ENCODE measurements around the gene HNRNPLL. TPM values are rescaled to one million over a fixed set of nuclear protein-coding genes. Genes with fewer than 3 reads are reported as not detected.

Gene HNRNPLL
- total RNA-seq, 1 experiment from 2014 or later: 57.7 TPM

GRCh38 chr2:38584881-38585280, 17.8 kb downstream of the HNRNPLL start:
- Mint-ChIP-seq H3K27me3 (ENCODE audit: insufficient read depth, unreplicated experiment) (no peaks in the 10 kb centered on the region), H3K36me3 (ENCODE audit: insufficient read depth, unreplicated experiment) (peaks cover 40% of the 10 kb centered on the region), H3K27ac (ENCODE audit: low read depth, unreplicated experiment) (no peak overlapping the region), H3K9me3 (ENCODE audit: unreplicated experiment) (no peaks in the 10 kb centered on the region), H3K4me1 (ENCODE audit: insufficient read depth, unreplicated experiment) (peaks cover 5% of the 10 kb centered on the region), H3K4me3 (ENCODE audit: unreplicated experiment) (no peak overlapping the region)
- intact Hi-C loops (cut with micrococcal nuclease): loop anchor here (5.0 kb wide), 1 partner anchor 48 kb away; no protein-coding TSS in a partner anchor
- TF ChIP-seq CTCF (IDR thresholded peaks at IDR 0.05; ENCODE audit: unreplicated experiment): no peak
- DNase-seq (ENCODE audit: unreplicated experiment): no peak
- no TSS peak for BruUV-seq (replicated peaks)
- ChIA-PET CTCF (interaction anchor here (0.9 to 11.3 kb wide), 2 partner anchors 20 to 140 kb away, joined by 3 to 156 read pairs; no protein-coding TSS in a partner anchor), POLR2A (interaction anchor here (1.1 to 7.0 kb wide), 3 partner anchors 9 to 147 kb away, joined by 3 to 73 read pairs (median 5); partner anchors contain the start of gene HNRNPLL)

GRCh38 chr2:38583994-38584393, 18.7 kb downstream of the HNRNPLL start:
- CTCF ChIA-PET: interaction anchor here (0.6 to 11.3 kb wide), 7 partner anchors 19 to 295 kb away, joined by 3 to 156 read pairs (median 3); partner anchors contain the start of gene HNRNPLL
- no peak overlapping the region for H3K4me3 Mint-ChIP-seq (ENCODE audit: unreplicated experiment)
- H3K27me3 Mint-ChIP-seq (ENCODE audit: insufficient read depth, unreplicated experiment): no peaks in the 10 kb centered on the region
- DNase-seq (ENCODE audit: unreplicated experiment): no peak
- POLR2A ChIA-PET: interaction anchor here (0.8 to 7.0 kb wide), 3 partner anchors 8 to 167 kb away, joined by 3 to 73 read pairs (median 5); partner anchors contain the start of genes HNRNPLL and SRSF7
- H3K9me3 Mint-ChIP-seq (ENCODE audit: unreplicated experiment): no peaks in the 10 kb centered on the region
- BruUV-seq (replicated peaks): no TSS peak
- H3K36me3 Mint-ChIP-seq (ENCODE audit: insufficient read depth, unreplicated experiment): peaks cover 40% of the 10 kb centered on the region
- H3K27ac Mint-ChIP-seq (ENCODE audit: low read depth, unreplicated experiment): no peak overlapping the region
- TF ChIP-seq CTCF (IDR thresholded peaks at IDR 0.05; ENCODE audit: unreplicated experiment): no peak
- intact Hi-C loops (cut with micrococcal nuclease): loop anchor here (5.0 kb wide), 1 partner anchor 47 kb away; no protein-coding TSS in a partner anchor
- H3K4me1 Mint-ChIP-seq (ENCODE audit: insufficient read depth, unreplicated experiment): peaks cover 5% of the 10 kb centered on the region

GRCh38 chr2:38583524-38583923, 19.2 kb downstream of the HNRNPLL start:
- Mint-ChIP-seq H3K4me3 (ENCODE audit: unreplicated experiment) (no peak overlapping the region), H3K36me3 (ENCODE audit: insufficient read depth, unreplicated experiment) (peaks cover 40% of the 10 kb centered on the region), H3K9me3 (ENCODE audit: unreplicated experiment) (no peaks in the 10 kb centered on the region), H3K27me3 (ENCODE audit: insufficient read depth, unreplicated experiment) (no peaks in the 10 kb centered on the region), H3K4me1 (ENCODE audit: insufficient read depth, unreplicated experiment) (peaks cover 5% of the 10 kb centered on the region), H3K27ac (ENCODE audit: low read depth, unreplicated experiment) (no peak overlapping the region)
- ChIA-PET POLR2A (interaction anchor here (0.8 to 7.0 kb wide), 3 partner anchors 8 to 168 kb away, joined by 3 to 73 read pairs (median 5); partner anchors contain the start of genes HNRNPLL and SRSF7), CTCF (interaction anchor here (0.6 to 11.3 kb wide), 9 partner anchors 18 to 294 kb away, joined by 3 to 156 read pairs (median 4); partner anchors contain the start of gene HNRNPLL)
- no peak for DNase-seq (ENCODE audit: unreplicated experiment)
- TF ChIP-seq CTCF (IDR thresholded peaks at IDR 0.05; ENCODE audit: unreplicated experiment): no peak
- no TSS peak for BruUV-seq (replicated peaks)
- intact Hi-C loops (cut with micrococcal nuclease): loop anchor here (5.0 kb wide), 1 partner anchor 46 kb away; no protein-coding TSS in a partner anchor

Measured in MCF 10A (cell line).